OCI-LY1 (cell line): Measurements from ENCODE around the gene RASSF8.

Source experiments
- H2AFZ ChIP-seq: fragments of 200-600 bp; sonication (generic), shearing (Covaris generic); 2 replicates; pipeline ENCODE4 v1.6.0; 2014; ENCODE audit warnings: antibody characterized with exemption, mild to moderate bottlenecking, low read length
- H3F3A ChIP-seq: fragments of 200-600 bp; sonication (generic), shearing (Covaris generic); 2 replicates; pipeline ENCODE4 v1.6.0; 2014; ENCODE audit warnings: mild to moderate bottlenecking, antibody characterized with exemption, low read length, moderate library complexity; ENCODE audit not compliant: insufficient read depth
- H3K27ac ChIP-seq: fragments of 200-600 bp; sonication (generic); 2 replicates; pipeline ENCODE4 v1.5.1; 2014; ENCODE audit warnings: low read length, mixed run types, mild to moderate bottlenecking, low read depth; ENCODE audit not compliant: poor library complexity, severe bottlenecking
- H3K27me3 ChIP-seq: fragments of 200-600 bp; sonication (generic); 2 replicates; pipeline ENCODE4 v1.6.0; 2014; ENCODE audit warnings: antibody characterized with exemption, mild to moderate bottlenecking, low read length, moderate library complexity; ENCODE audit not compliant: insufficient read depth
- H3K36me3 ChIP-seq: fragments of 200-600 bp; sonication (generic); 2 replicates; pipeline ENCODE4 v1.6.1; 2014; ENCODE audit warnings: mild to moderate bottlenecking, antibody characterized with exemption, low read length, moderate library complexity, mixed read lengths; ENCODE audit not compliant: insufficient read depth
- H3K4me1 ChIP-seq: fragments of 200-600 bp; sonication (generic); 2 replicates; pipeline ENCODE4 v1.5.1; 2014; ENCODE audit warnings: mild to moderate bottlenecking, low read length, moderate library complexity; ENCODE audit not compliant: insufficient read depth, severe bottlenecking
- H3K4me2 ChIP-seq: fragments of 200-600 bp; sonication (generic), shearing (Covaris generic); 2 replicates; pipeline ENCODE4 v1.6.1; 2014; ENCODE audit warnings: low read length
- H3K4me3 ChIP-seq: fragments of 200-600 bp; sonication (generic); 2 replicates; pipeline ENCODE4 v1.5.1; 2014; ENCODE audit warnings: low read length, low read depth, mild to moderate bottlenecking, mixed read lengths; ENCODE audit not compliant: poor library complexity, severe bottlenecking
- H3K79me2 ChIP-seq: fragments of 200-600 bp; shearing (Covaris generic); 2 replicates; pipeline ENCODE4 v1.6.1; 2016; ENCODE audit warnings: mixed run types, low read length, mixed read lengths; ENCODE audit not compliant: insufficient read depth
- H3K9ac ChIP-seq: fragments of 200-600 bp; sonication (generic), shearing (Covaris generic); 2 replicates; pipeline ENCODE4 v1.6.1; 2014; ENCODE audit warnings: mild to moderate bottlenecking, low read length, mixed read lengths
- H3K9me2 ChIP-seq: fragments of 200-600 bp; sonication (generic), shearing (Covaris generic); 2 replicates; pipeline ENCODE4 v1.6.1; 2014; ENCODE audit warnings: low read depth, mild to moderate bottlenecking, low read length, mixed read lengths
- H3K9me3 ChIP-seq: fragments of 200-600 bp; shearing (Covaris generic); 2 replicates; pipeline ENCODE4 v1.6.1; 2014; ENCODE audit warnings: low read length, mixed read lengths
- H4K20me1 ChIP-seq: fragments of 200-600 bp; sonication (generic), shearing (Covaris generic); 2 replicates; pipeline ENCODE4 v1.6.0; 2016; ENCODE audit warnings: mild to moderate bottlenecking, low read length; ENCODE audit not compliant: insufficient read depth
- CTCF ChIP-seq: fragments of 200-600 bp; sonication (generic), shearing (Covaris generic); IDR thresholded peaks from 2 replicates; pipeline ENCODE4 v1.5.1; 2017; ENCODE audit warnings: mild to moderate bottlenecking, antibody characterized with exemption, low read length, moderate library complexity, mixed read lengths
- EZH2 ChIP-seq: fragments of 200-600 bp; sonication (generic), shearing (Covaris generic); IDR thresholded peaks from 2 replicates; pipeline ENCODE4 v1.8.0; 2017; ENCODE audit warnings: borderline replicate concordance, mixed run types, mild to moderate bottlenecking, antibody characterized with exemption, low read length, moderate library complexity, mixed read lengths

The RASSF8 gene

GRCh38 chr12:26044592-26044991, 86.1 kb downstream of the RASSF8 start:
- Histone ChIP-seq H3F3A (no peaks in the 10 kb centered on the region), H3K36me3 (no peaks in the 10 kb centered on the region), H3K9me2 (no peaks in the 10 kb centered on the region), H3K9ac (no peak overlapping the region), H4K20me1 (no peaks in the 10 kb centered on the region), H3K79me2 (no peaks in the 10 kb centered on the region), H3K27me3 (no peaks in the 10 kb centered on the region), H3K27ac (no peak overlapping the region), H3K4me1 (no peaks in the 10 kb centered on the region), H3K4me2 (no peak overlapping the region), H3K9me3 (no peaks in the 10 kb centered on the region), H2AFZ (no peak overlapping the region), H3K4me3 (no peak overlapping the region)
- TF ChIP-seq CTCF (no peak), EZH2 (no peak)

- Histone ChIP-seq H3K4me1 (no peaks in the 10 kb centered on the region), H3F3A (no peaks in the 10 kb centered on the region), H4K20me1 (no peaks in the 10 kb centered on the region), H3K4me2 (no peak overlapping the region), H3K9me2 (no peaks in the 10 kb centered on the region), H3K27me3 (no peaks in the 10 kb centered on the region), H3K79me2 (no peaks in the 10 kb centered on the region), H3K27ac (no peak overlapping the region), H2AFZ (no peak overlapping the region), H3K4me3 (no peak overlapping the region), H3K9ac (no peak overlapping the region), H3K36me3 (no peaks in the 10 kb centered on the region), H3K9me3 (no peaks in the 10 kb centered on the region)
- TF ChIP-seq CTCF (no peak), EZH2 (no peak)
Measured at GRCh38 chr12:26046203-26046602, 87.7 kb downstream of the RASSF8 start.

- no peak overlapping the region for H3K9ac ChIP-seq
- H3K36me3 ChIP-seq = no peaks in the 10 kb centered on the region
- no peaks in the 10 kb centered on the region for H3K9me3 ChIP-seq
- no peak overlapping the region for H3K4me2 ChIP-seq
- no peak for TF ChIP-seq CTCF
- TF ChIP-seq EZH2 = no peak
- no peaks in the 10 kb centered on the region for H3K79me2 ChIP-seq
- H3K27ac ChIP-seq = no peak overlapping the region
- H3K9me2 ChIP-seq = no peaks in the 10 kb centered on the region
- no peaks in the 10 kb centered on the region for H4K20me1 ChIP-seq
- no peak overlapping the region for H2AFZ ChIP-seq
- no peaks in the 10 kb centered on the region for H3F3A ChIP-seq
- H3K4me1 ChIP-seq = no peaks in the 10 kb centered on the region
- no peak overlapping the region for H3K4me3 ChIP-seq
- no peaks in the 10 kb centered on the region for H3K27me3 ChIP-seq
Measured at GRCh38 chr12:26046906-26047305, 88.4 kb downstream of the RASSF8 start.
